ENCODE results near the gene RHOB. TPM values are rescaled to one million over a fixed set of nuclear protein-coding genes. Genes with fewer than 3 reads are reported as not detected.

Gene RHOB
- total and polyA plus RNA-seq, 2 of the 13 experiments (the other 11 are each of a cell fraction or from before 2014, with no cell fraction given) = 192 to 268 TPM

DNA sequence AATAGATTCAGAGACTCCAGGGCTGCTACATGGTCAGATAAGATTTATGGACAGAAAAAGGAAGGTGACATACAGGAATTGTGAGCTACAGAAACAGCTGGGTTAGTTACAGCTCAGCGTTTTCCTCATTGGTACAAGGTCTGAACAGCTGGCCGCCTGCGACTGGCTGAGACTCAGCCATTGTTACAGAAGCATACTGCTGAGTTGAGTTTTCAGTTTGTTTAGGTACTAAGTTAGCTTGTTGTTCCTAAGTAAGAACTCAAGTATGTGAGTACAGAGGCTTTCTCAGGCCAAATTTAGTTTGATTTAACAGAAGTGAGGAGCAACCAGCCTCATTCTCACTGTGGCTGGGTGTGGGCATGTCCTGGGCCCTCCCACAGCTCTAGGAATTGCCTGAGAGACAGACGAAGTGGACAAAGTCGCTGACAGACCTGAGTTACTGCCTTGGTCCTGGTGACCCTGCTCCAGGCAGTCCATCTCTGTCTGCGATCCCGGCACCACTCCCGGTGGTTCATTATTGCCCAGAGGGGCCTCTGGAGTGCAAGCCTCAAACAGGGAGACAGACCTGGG is 27.8 kb upstream of the RHOB start (continued):
- TF ChIP-seq, protein P1, sequence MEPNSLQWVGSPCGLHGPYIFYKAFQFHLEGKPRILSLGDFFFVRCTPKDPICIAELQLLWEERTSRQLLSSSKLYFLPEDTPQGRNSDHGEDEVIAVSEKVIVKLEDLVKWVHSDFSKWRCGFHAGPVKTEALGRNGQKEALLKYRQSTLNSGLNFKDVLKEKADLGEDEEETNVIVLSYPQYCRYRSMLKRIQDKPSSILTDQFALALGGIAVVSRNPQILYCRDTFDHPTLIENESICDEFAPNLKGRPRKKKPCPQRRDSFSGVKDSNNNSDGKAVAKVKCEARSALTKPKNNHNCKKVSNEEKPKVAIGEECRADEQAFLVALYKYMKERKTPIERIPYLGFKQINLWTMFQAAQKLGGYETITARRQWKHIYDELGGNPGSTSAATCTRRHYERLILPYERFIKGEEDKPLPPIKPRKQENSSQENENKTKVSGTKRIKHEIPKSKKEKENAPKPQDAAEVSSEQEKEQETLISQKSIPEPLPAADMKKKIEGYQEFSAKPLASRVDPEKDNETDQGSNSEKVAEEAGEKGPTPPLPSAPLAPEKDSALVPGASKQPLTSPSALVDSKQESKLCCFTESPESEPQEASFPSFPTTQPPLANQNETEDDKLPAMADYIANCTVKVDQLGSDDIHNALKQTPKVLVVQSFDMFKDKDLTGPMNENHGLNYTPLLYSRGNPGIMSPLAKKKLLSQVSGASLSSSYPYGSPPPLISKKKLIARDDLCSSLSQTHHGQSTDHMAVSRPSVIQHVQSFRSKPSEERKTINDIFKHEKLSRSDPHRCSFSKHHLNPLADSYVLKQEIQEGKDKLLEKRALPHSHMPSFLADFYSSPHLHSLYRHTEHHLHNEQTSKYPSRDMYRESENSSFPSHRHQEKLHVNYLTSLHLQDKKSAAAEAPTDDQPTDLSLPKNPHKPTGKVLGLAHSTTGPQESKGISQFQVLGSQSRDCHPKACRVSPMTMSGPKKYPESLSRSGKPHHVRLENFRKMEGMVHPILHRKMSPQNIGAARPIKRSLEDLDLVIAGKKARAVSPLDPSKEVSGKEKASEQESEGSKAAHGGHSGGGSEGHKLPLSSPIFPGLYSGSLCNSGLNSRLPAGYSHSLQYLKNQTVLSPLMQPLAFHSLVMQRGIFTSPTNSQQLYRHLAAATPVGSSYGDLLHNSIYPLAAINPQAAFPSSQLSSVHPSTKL (CRISPR knock-in tag; IDR thresholded peaks at IDR 0.05) = peak; percentile 57
- TF ChIP-seq, protein P2, sequence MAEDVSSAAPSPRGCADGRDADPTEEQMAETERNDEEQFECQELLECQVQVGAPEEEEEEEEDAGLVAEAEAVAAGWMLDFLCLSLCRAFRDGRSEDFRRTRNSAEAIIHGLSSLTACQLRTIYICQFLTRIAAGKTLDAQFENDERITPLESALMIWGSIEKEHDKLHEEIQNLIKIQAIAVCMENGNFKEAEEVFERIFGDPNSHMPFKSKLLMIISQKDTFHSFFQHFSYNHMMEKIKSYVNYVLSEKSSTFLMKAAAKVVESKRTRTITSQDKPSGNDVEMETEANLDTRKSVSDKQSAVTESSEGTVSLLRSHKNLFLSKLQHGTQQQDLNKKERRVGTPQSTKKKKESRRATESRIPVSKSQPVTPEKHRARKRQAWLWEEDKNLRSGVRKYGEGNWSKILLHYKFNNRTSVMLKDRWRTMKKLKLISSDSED (CRISPR knock-in tag; IDR thresholded peaks at IDR 0.05) = no peak
- TF ChIP-seq, protein P3, sequence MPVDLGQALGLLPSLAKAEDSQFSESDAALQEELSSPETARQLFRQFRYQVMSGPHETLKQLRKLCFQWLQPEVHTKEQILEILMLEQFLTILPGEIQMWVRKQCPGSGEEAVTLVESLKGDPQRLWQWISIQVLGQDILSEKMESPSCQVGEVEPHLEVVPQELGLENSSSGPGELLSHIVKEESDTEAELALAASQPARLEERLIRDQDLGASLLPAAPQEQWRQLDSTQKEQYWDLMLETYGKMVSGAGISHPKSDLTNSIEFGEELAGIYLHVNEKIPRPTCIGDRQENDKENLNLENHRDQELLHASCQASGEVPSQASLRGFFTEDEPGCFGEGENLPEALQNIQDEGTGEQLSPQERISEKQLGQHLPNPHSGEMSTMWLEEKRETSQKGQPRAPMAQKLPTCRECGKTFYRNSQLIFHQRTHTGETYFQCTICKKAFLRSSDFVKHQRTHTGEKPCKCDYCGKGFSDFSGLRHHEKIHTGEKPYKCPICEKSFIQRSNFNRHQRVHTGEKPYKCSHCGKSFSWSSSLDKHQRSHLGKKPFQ (CRISPR knock-in tag; IDR thresholded peaks at IDR 0.05; ENCODE audit: insufficient replicate concordance) = no peak
- no peak for TF ChIP-seq KAT2B (IDR thresholded peaks at IDR 0.05; ENCODE audit: borderline replicate concordance, low read depth, low read length)
- no peak for TF ChIP-seq HDAC6 (IDR thresholded peaks at IDR 0.05; ENCODE audit: low read depth, low read length)
- TF ChIP-seq NCOR1 (IDR thresholded peaks at IDR 0.05; ENCODE audit: borderline replicate concordance, low read length) = no peak
- TF ChIP-seq ZBTB1 (CRISPR knock-in tag; IDR thresholded peaks at IDR 0.05; ENCODE audit: borderline replicate concordance) = no peak
- TF ChIP-seq ERF (CRISPR knock-in tag; IDR thresholded peaks at IDR 0.05) = peak; percentile 13; the same call in 1 of the 2 replicates
- TF ChIP-seq CENPX (CRISPR knock-in tag; IDR thresholded peaks at IDR 0.05) = no peak
- TF ChIP-seq, protein P4, sequence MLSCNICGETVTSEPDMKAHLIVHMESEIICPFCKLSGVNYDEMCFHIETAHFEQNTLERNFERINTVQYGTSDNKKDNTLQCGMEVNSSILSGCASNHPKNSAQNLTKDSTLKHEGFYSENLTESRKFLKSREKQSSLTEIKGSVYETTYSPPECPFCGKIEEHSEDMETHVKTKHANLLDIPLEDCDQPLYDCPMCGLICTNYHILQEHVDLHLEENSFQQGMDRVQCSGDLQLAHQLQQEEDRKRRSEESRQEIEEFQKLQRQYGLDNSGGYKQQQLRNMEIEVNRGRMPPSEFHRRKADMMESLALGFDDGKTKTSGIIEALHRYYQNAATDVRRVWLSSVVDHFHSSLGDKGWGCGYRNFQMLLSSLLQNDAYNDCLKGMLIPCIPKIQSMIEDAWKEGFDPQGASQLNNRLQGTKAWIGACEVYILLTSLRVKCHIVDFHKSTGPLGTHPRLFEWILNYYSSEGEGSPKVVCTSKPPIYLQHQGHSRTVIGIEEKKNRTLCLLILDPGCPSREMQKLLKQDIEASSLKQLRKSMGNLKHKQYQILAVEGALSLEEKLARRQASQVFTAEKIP (CRISPR knock-in tag; IDR thresholded peaks at IDR 0.05; ENCODE audit: borderline replicate concordance) = no peak
- TF ChIP-seq, protein P5, sequence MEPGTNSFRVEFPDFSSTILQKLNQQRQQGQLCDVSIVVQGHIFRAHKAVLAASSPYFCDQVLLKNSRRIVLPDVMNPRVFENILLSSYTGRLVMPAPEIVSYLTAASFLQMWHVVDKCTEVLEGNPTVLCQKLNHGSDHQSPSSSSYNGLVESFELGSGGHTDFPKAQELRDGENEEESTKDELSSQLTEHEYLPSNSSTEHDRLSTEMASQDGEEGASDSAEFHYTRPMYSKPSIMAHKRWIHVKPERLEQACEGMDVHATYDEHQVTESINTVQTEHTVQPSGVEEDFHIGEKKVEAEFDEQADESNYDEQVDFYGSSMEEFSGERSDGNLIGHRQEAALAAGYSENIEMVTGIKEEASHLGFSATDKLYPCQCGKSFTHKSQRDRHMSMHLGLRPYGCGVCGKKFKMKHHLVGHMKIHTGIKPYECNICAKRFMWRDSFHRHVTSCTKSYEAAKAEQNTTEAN (CRISPR knock-in tag; conservative IDR thresholded peaks at IDR 0.05) = no peak
- TF ChIP-seq TARDBP (CRISPR knock-in tag; IDR thresholded peaks at IDR 0.05) = 0 out of 2 replicates have a peak, but pooled peaks have one; percentile 46
- no peak for TF ChIP-seq ZNF75D (CRISPR knock-in tag; IDR thresholded peaks at IDR 0.05; ENCODE audit: borderline replicate concordance)
- TF ChIP-seq TAF1 (CRISPR knock-in tag; IDR thresholded peaks at IDR 0.05) = peak; percentile 28; the same call in 1 of the 2 replicates
- TF ChIP-seq SALL1 (CRISPR knock-in tag; IDR thresholded peaks at IDR 0.05) = peak; percentile 46
